Parathyroid adenoma (tissue), 2 donors: ENCODE results near the gene NANOGP8.

Source experiments
- H2AFZ ChIP-seq: fragments of 300-600 bp; sonication (generic); one replicate; pipeline ENCODE4 v1.7.0; 2017; ENCODE audit warnings: antibody characterized with exemption, mild to moderate bottlenecking
- H3K27ac ChIP-seq: fragments of 300-600 bp; sonication (generic); one replicate; pipeline ENCODE4 v1.7.0; 2017
- H3K27me3 ChIP-seq: fragments of 300-600 bp; sonication (generic); one replicate; pipeline ENCODE4 v1.7.0; 2017; ENCODE audit warnings: low read length; ENCODE audit not compliant: control insufficient read depth, insufficient read depth
- H3K36me3 ChIP-seq: fragments of 300-600 bp; sonication (generic); one replicate; pipeline ENCODE4 v1.7.0; 2017; ENCODE audit warnings: low read length; ENCODE audit not compliant: control insufficient read depth, insufficient read depth
- H3K4me1 ChIP-seq: fragments of 300-600 bp; sonication (generic); one replicate; pipeline ENCODE4 v1.7.0; 2017; ENCODE audit warnings: control low read depth
- H3K4me2 ChIP-seq: fragments of 300-600 bp; sonication (generic); one replicate; pipeline ENCODE4 v1.7.0; 2017; ENCODE audit warnings: low read length
- H3K4me3 ChIP-seq: fragments of 300-600 bp; sonication (generic); one replicate; pipeline ENCODE4 v1.7.0; 2017; ENCODE audit warnings: low read depth, low read length
- H3K79me2 ChIP-seq: fragments of 300-600 bp; sonication (generic); one replicate; pipeline ENCODE4 v1.7.0; 2017; ENCODE audit warnings: control low read depth
- H3K9ac ChIP-seq: fragments of 300-600 bp; sonication (generic); one replicate; pipeline ENCODE4 v1.7.0; 2017; ENCODE audit warnings: mild to moderate bottlenecking
- H3K9me3 ChIP-seq: fragments of 300-600 bp; sonication (generic); one replicate; pipeline ENCODE4 v1.7.0; 2017; ENCODE audit warnings: low read length; ENCODE audit not compliant: control insufficient read depth
- CTCF ChIP-seq: fragments of 300-600 bp; sonication (generic); IDR thresholded peaks from one replicate; pipeline ENCODE4 v1.7.0; 2017; ENCODE audit warnings: antibody characterized with exemption, mild to moderate bottlenecking
- donor health status: primary hyperparathyroidism.

NANOGP8 gene

GRCh38 chr15:35043373-35044095, 41.6 kb downstream of the NANOGP8 start:
- Histone ChIP-seq H3K27ac (no peak overlapping the region), H3K36me3 (no peaks in the 10 kb centered on the region), H3K4me2 (no peak overlapping the region), H3K79me2 (no peaks in the 10 kb centered on the region), H2AFZ (no peak overlapping the region), H3K27me3 (no peaks in the 10 kb centered on the region), H3K4me3 (no peak overlapping the region), H3K4me1 (no peaks in the 10 kb centered on the region), H3K9me3 (no peaks in the 10 kb centered on the region), H3K9ac (no peak overlapping the region)
- TF ChIP-seq CTCF: no peak

- Histone ChIP-seq H2AFZ (no peak overlapping the region), H3K27me3 (no peaks in the 10 kb centered on the region), H3K79me2 (no peaks in the 10 kb centered on the region), H3K36me3 (no peaks in the 10 kb centered on the region), H3K9ac (no peak overlapping the region), H3K9me3 (no peaks in the 10 kb centered on the region), H3K27ac (no peak overlapping the region), H3K4me1 (no peaks in the 10 kb centered on the region), H3K4me2 (no peak overlapping the region), H3K4me3 (no peak overlapping the region)
- TF ChIP-seq CTCF: no peak
These were observed 44.5 kb downstream of the NANOGP8 start for GRCh38 chr15:35040339-35041255.

GRCh38 chr15:35038626-35039451, 46.3 kb downstream of the NANOGP8 start:
- Histone ChIP-seq H3K4me2 (no peak overlapping the region), H3K27me3 (no peaks in the 10 kb centered on the region), H3K36me3 (no peaks in the 10 kb centered on the region), H3K4me3 (no peak overlapping the region), H3K9me3 (no peaks in the 10 kb centered on the region), H3K27ac (no peak overlapping the region), H3K9ac (no peak overlapping the region), H3K79me2 (no peaks in the 10 kb centered on the region), H2AFZ (peak overlapping the region; percentile 22), H3K4me1 (no peaks in the 10 kb centered on the region)
- TF ChIP-seq CTCF: no peak
